MM.1S (cell line): ENCODE measurements around the gene CHRM4.

Experiments used
- EZH2 ChIP-seq: fragments of 300-600 bp; sonication (generic); optimal IDR thresholded peaks from 2 replicates; pipeline ENCODE3; 2017; ENCODE audit warnings: low read depth, mild to moderate bottlenecking, antibody characterized with exemption, low read length, mixed read lengths
- TF ChIP-seq, protein P1 (sequence below): fragments of 300-600 bp; sonication (generic); IDR thresholded peaks from 2 replicates; pipeline ENCODE4 v1.5.1; 2016; ENCODE audit warnings: antibody characterized with exemption, low read length, mixed read lengths

DNA sequence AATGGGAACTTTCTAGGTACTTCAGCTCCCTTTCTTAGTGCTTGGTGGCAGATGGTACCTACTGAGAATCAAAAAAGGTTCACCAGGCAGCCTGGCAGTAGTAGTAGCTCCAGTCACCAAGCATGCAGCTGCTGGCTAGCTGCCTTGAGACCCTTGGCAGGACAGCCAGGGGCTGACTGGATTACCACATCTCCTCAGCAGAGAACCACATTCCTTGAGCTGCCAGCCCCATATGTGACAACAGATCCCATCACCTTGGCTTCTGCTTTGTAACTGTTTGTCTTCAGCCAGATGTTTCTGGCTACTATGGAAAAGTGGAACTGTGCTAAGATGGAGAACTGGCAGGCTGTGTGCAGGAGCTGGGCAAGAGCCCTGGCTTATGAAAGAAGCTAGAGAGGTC is 39.6 kb upstream of the CHRM4 start:
- no peak for TF ChIP-seq EZH2
- TF ChIP-seq, protein P1, sequence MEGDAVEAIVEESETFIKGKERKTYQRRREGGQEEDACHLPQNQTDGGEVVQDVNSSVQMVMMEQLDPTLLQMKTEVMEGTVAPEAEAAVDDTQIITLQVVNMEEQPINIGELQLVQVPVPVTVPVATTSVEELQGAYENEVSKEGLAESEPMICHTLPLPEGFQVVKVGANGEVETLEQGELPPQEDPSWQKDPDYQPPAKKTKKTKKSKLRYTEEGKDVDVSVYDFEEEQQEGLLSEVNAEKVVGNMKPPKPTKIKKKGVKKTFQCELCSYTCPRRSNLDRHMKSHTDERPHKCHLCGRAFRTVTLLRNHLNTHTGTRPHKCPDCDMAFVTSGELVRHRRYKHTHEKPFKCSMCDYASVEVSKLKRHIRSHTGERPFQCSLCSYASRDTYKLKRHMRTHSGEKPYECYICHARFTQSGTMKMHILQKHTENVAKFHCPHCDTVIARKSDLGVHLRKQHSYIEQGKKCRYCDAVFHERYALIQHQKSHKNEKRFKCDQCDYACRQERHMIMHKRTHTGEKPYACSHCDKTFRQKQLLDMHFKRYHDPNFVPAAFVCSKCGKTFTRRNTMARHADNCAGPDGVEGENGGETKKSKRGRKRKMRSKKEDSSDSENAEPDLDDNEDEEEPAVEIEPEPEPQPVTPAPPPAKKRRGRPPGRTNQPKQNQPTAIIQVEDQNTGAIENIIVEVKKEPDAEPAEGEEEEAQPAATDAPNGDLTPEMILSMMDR: no peak
